M059J (cell line): ENCODE measurements around the gene PBXIP1. TPM values are rescaled to one million over a fixed set of nuclear protein-coding genes. Genes with fewer than 3 reads are reported as not detected.

Experiments
- DNase-seq: peaks from one replicate; pipeline ENCODE4 v3.0.0-alpha.2; 2012; ENCODE audit warnings: low read depth
- total RNA-seq: library from RNA; depleted of rRNA; stranded (reverse); fragments of >200 nt; shearing (Covaris generic); gene quantifications from 2 replicates; pipeline ENCODE4 v1.2.3, GENCODE V29; 2014

The PBXIP1 gene
- total RNA-seq, 1 experiment from 2014 or later: 97.9 TPM

- DNase-seq: peak; percentile 100
These were observed 17.6 kb upstream of the PBXIP1 start for GRCh38 chr1:154973344-154974101.

- peak; percentile 99 for DNase-seq
These were observed 16.8 kb upstream of the PBXIP1 start for GRCh38 chr1:154972517-154973343.

- DNase-seq: no peak
These were observed 16.3 kb upstream of the PBXIP1 start for GRCh38 chr1:154972213-154972516.

GRCh38 chr1:154971341-154971998, 15.6 kb upstream of the PBXIP1 start:
- peak; percentile 47 for DNase-seq

- peak; percentile 85 for DNase-seq
These were observed 14.9 kb upstream of the PBXIP1 start, which contains the start of gene SHC1 for GRCh38 chr1:154970631-154971340. Gene SHC1 (minus strand): TSS chr1:154970747. CDS start chr1:154970526, 221 bp downstream.

- no peak for DNase-seq
These were observed 14.1 kb upstream of the PBXIP1 start for GRCh38 chr1:154969860-154970452.

- no peak for DNase-seq
These were observed 13.3 kb upstream of the PBXIP1 start for GRCh38 chr1:154969246-154969645.

- no peak for DNase-seq
These were observed 12.8 kb upstream of the PBXIP1 start for GRCh38 chr1:154968731-154969130.

GRCh38 chr1:154967331-154967950, 11.5 kb upstream of the PBXIP1 start:
- DNase-seq: no peak

- DNase-seq: no peak
These were observed 10.2 kb upstream of the PBXIP1 start for GRCh38 chr1:154966111-154966510.

GRCh38 chr1:154964359-154964758, 8.5 kb upstream of the PBXIP1 start:
- no peak for DNase-seq

- DNase-seq: no peak
These were observed 7.7 kb upstream of the PBXIP1 start for GRCh38 chr1:154963643-154964042.

GRCh38 chr1:154962795-154963330, 7.0 kb upstream of the PBXIP1 start:
- no peak for DNase-seq

GRCh38 chr1:154962156-154962749, 6.4 kb upstream of the PBXIP1 start:
- DNase-seq: peak; percentile 42

GRCh38 chr1:154961207-154962155, 5.6 kb upstream of the PBXIP1 start, which contains the start of gene PYGO2:
Gene PYGO2 (minus strand): TSS chr1:154961782. CDS start chr1:154961576, 206 bp downstream.
- peak; percentile 73 for DNase-seq

GRCh38 chr1:154960446-154961136, 4.7 kb upstream of the PBXIP1 start:
- no peak for DNase-seq

GRCh38 chr1:154959426-154959780, 3.5 kb upstream of the PBXIP1 start:
- no peak for DNase-seq

- no peak for DNase-seq
These were observed 3.0 kb upstream of the PBXIP1 start for GRCh38 chr1:154958681-154959425.
